ENCODE data around the gene FAM72D. TPM values are rescaled to one million over a fixed set of nuclear protein-coding genes. Genes with fewer than 3 reads are reported as not detected.
"Not testable (repeated sequence)": the region's sequence is repeated elsewhere in the genome, so short reads cannot be mapped to it uniquely, and the experiment has no call there.

Gene FAM72D
- total and polyA plus RNA-seq, 8 donors, result 0.41 to 3.7 (median 2.5) TPM

- H3K27ac ChIP-seq; H3K27me3 ChIP-seq; H3K4me1 ChIP-seq; H3K4me3 ChIP-seq; intact Hi-C loops (cut with DNase I); DNase-seq; H3K36me3 ChIP-seq; H3K9me3 ChIP-seq: not testable (repeated sequence)
- ATAC-seq, result peak; percentile 13
Observed at GRCh38 chr1:145071569-145071968, 24.2 kb upstream of the FAM72D start.

- H3K27me3 ChIP-seq; intact Hi-C loops (cut with DNase I); H3K9me3 ChIP-seq; ATAC-seq; DNase-seq; H3K4me1 ChIP-seq; H3K27ac ChIP-seq; H3K36me3 ChIP-seq; H3K4me3 ChIP-seq: not testable (repeated sequence)
Observed at GRCh38 chr1:145074021-145074559, 21.7 kb upstream of the FAM72D start.

- DNase-seq, ATAC-seq, H3K4me3 ChIP-seq: not testable (repeated sequence)
Observed at GRCh38 chr1:145076877-145077276, 18.9 kb upstream of the FAM72D start.

GRCh38 chr1:145077872-145078786 lies 17.6 kb upstream of the FAM72D start:
- H3K27ac ChIP-seq; DNase-seq; H3K9me3 ChIP-seq; H3K4me3 ChIP-seq; intact Hi-C loops (cut with DNase I); H3K27me3 ChIP-seq; H3K36me3 ChIP-seq; H3K4me1 ChIP-seq: not testable (repeated sequence)
- peak; percentile 65 for ATAC-seq

More at GRCh38 chr1:145076877-145077276, 18.9 kb upstream of the FAM72D start:
- H3K27ac ChIP-seq; H3K27me3 ChIP-seq; intact Hi-C loops (cut with DNase I); H3K4me1 ChIP-seq; H3K36me3 ChIP-seq; H3K9me3 ChIP-seq: not testable (repeated sequence)

- intact Hi-C loops (cut with DNase I); H3K27me3 ChIP-seq; H3K4me3 ChIP-seq; H3K9me3 ChIP-seq; DNase-seq; H3K27ac ChIP-seq; H3K36me3 ChIP-seq; H3K4me1 ChIP-seq: not testable (repeated sequence)
- ATAC-seq, result peak; percentile 36
Observed at GRCh38 chr1:145078787-145079370, 16.9 kb upstream of the FAM72D start.

- intact Hi-C loops (cut with DNase I); DNase-seq: not testable (repeated sequence)
- peak; percentile 26 for ATAC-seq
Observed at GRCh38 chr1:145079737-145080136, 16.0 kb upstream of the FAM72D start.

GRCh38 chr1:145080193-145080592 lies 15.6 kb upstream of the FAM72D start:
- H3K9me3 ChIP-seq; H3K4me1 ChIP-seq; H3K4me3 ChIP-seq; intact Hi-C loops (cut with DNase I); ATAC-seq; H3K27me3 ChIP-seq; DNase-seq; H3K27ac ChIP-seq; H3K36me3 ChIP-seq: not testable (repeated sequence)

More at GRCh38 chr1:145079737-145080136, 16.0 kb upstream of the FAM72D start:
- H3K9me3 ChIP-seq, H3K27me3 ChIP-seq, H3K4me3 ChIP-seq, H3K36me3 ChIP-seq, H3K4me1 ChIP-seq, H3K27ac ChIP-seq: not testable (repeated sequence)

GRCh38 chr1:145082483-145083255 lies 13.1 kb upstream of the FAM72D start:
- DNase-seq; ATAC-seq; intact Hi-C loops (cut with DNase I); H3K9me3 ChIP-seq; H3K4me1 ChIP-seq; H3K27me3 ChIP-seq; H3K4me3 ChIP-seq; H3K27ac ChIP-seq; H3K36me3 ChIP-seq: not testable (repeated sequence)

GRCh38 chr1:145093517-145094149 lies 2.1 kb upstream of the FAM72D start:
- intact Hi-C loops (cut with DNase I); H3K4me1 ChIP-seq; H3K9me3 ChIP-seq; H3K36me3 ChIP-seq; H3K27me3 ChIP-seq; ATAC-seq: not testable (repeated sequence)
- Histone ChIP-seq H3K4me3 (peak overlapping the region; percentile 37 to 45), H3K27ac (peak overlapping the region; percentile 66 to 75)
- peak in 3 of 4 donors; percentile 11 to 84 (median 80) for DNase-seq

GRCh38 chr1:145094655-145095211 lies 1.0 kb upstream of the FAM72D start:
- DNase-seq, result peak in 2 of 4 donors; percentile 45

GRCh38 chr1:145101725-145102124 lies 6.0 kb downstream of the FAM72D start:
- DNase-seq; H3K27me3 ChIP-seq; H3K4me3 ChIP-seq; intact Hi-C loops (cut with DNase I); H3K36me3 ChIP-seq; ATAC-seq; H3K4me1 ChIP-seq; H3K9me3 ChIP-seq; H3K27ac ChIP-seq: not testable (repeated sequence)

More at GRCh38 chr1:145094655-145095211, 1.0 kb upstream of the FAM72D start:
- Histone ChIP-seq H3K27ac (peak overlapping the region; percentile 65 to 66), H3K4me3 (peak overlapping the region; percentile 31 to 43)
- peak; percentile 50 for ATAC-seq
- H3K4me1 ChIP-seq; H3K9me3 ChIP-seq; H3K27me3 ChIP-seq; intact Hi-C loops (cut with DNase I); H3K36me3 ChIP-seq: not testable (repeated sequence)

GRCh38 chr1:145103294-145103693 lies 7.5 kb downstream of the FAM72D start:
- H3K27ac ChIP-seq; H3K27me3 ChIP-seq; DNase-seq; H3K36me3 ChIP-seq; intact Hi-C loops (cut with DNase I); H3K9me3 ChIP-seq; H3K4me1 ChIP-seq; ATAC-seq; H3K4me3 ChIP-seq: not testable (repeated sequence)
